Activated CD8-positive, alpha-beta memory T cell treated with anti-CD3 and anti-CD28 coated beads, Interleukin-2, amount 50 U/mL, for 4 hours (primary cell): ENCODE data around the gene NPIPB9.
"Not testable (repeated sequence)": the region's sequence is repeated elsewhere in the genome, so short reads cannot be mapped to it uniquely, and the experiment has no call there.

ENCODE experiments used
- DNase-seq: peaks from one replicate; pipeline ENCODE4 v3.0.0-alpha.2; 2020

The NPIPB9 gene

GRCh38 chr16:28751487-28751886, at the start of gene NPIPB9:
TSS of gene NPIPB9 (plus strand) at chr16:28751787.
- not testable (repeated sequence) for DNase-seq

GRCh38 chr16:28704246-28704645, 47.3 kb upstream of the NPIPB9 start:
- DNase-seq = not testable (repeated sequence)

GRCh38 chr16:28711220-28712083, 40.1 kb upstream of the NPIPB9 start, which contains the start of gene EIF3C:
TSS of gene EIF3C (plus strand) at chr16:28711464. CDS start at chr16:28711687, 223 bp downstream.
- not testable (repeated sequence) for DNase-seq

- DNase-seq = not testable (repeated sequence)
Observed at GRCh38 chr16:28722852-28723650, 28.5 kb upstream of the NPIPB9 start.

GRCh38 chr16:28731253-28731652, 20.3 kb upstream of the NPIPB9 start:
- DNase-seq = not testable (repeated sequence)

- not testable (repeated sequence) for DNase-seq
Observed at GRCh38 chr16:28732455-28733124, 19.0 kb upstream of the NPIPB9 start.

- DNase-seq = not testable (repeated sequence)
Observed at GRCh38 chr16:28739787-28740186, 11.8 kb upstream of the NPIPB9 start.

GRCh38 chr16:28740631-28741030, 11.0 kb upstream of the NPIPB9 start:
- not testable (repeated sequence) for DNase-seq

GRCh38 chr16:28741295-28741694, 10.3 kb upstream of the NPIPB9 start:
- not testable (repeated sequence) for DNase-seq

- DNase-seq = not testable (repeated sequence)
Observed at GRCh38 chr16:28746618-28747350, 4.8 kb upstream of the NPIPB9 start.

GRCh38 chr16:28749997-28750465, 1.6 kb upstream of the NPIPB9 start:
- not testable (repeated sequence) for DNase-seq

GRCh38 chr16:28750469-28751067, 1.0 kb upstream of the NPIPB9 start:
- not testable (repeated sequence) for DNase-seq

- not testable (repeated sequence) for DNase-seq
Observed at GRCh38 chr16:28781697-28782096, 30.1 kb downstream of the NPIPB9 start.

GRCh38 chr16:28782357-28782756, 30.8 kb downstream of the NPIPB9 start:
- DNase-seq = not testable (repeated sequence)

GRCh38 chr16:28802235-28803019, 50.8 kb downstream of the NPIPB9 start:
- peak; percentile 70 for DNase-seq

- DNase-seq = not testable (repeated sequence)
Observed at GRCh38 chr16:28807445-28808120, 56.0 kb downstream of the NPIPB9 start.

GRCh38 chr16:28820016-28820415, 68.4 kb downstream of the NPIPB9 start:
- no peak for DNase-seq

GRCh38 chr16:28820546-28820945, 69.0 kb downstream of the NPIPB9 start:
- not testable (repeated sequence) for DNase-seq

- no peak for DNase-seq
Observed at GRCh38 chr16:28821874-28822519, 70.4 kb downstream of the NPIPB9 start.
